Bronchial epithelial cell (primary cell): Measurements from ENCODE around the gene APOL3. TPM values are rescaled to one million over a fixed set of nuclear protein-coding genes. Genes with fewer than 3 reads are reported as not detected.

Source experiments
- DNase-seq: peaks from one replicate; pipeline ENCODE4 v3.0.0-alpha.2; 2010; ENCODE audit warnings: low read depth
- FAIRE-seq: peaks from 2 replicates; lab custom pipeline; 2011; peaks lifted over from hg19 to GRCh38; lab: Jason Lieb, UNC
- H3K27me3 ChIP-seq: 2 replicates; pipeline ENCODE4 v1.5.1; 2011; ENCODE audit warnings: low read length; ENCODE audit not compliant: control insufficient read depth, insufficient read depth
- H3K36me3 ChIP-seq: 2 replicates; pipeline ENCODE4 v1.5.1; 2011; ENCODE audit warnings: low read length; ENCODE audit not compliant: control insufficient read depth, insufficient read depth
- H3K4me3 ChIP-seq: 2 replicates; pipeline ENCODE4 v1.5.1; 2011; ENCODE audit warnings: mild to moderate bottlenecking, low read depth, low read length, control low read depth
- CTCF ChIP-seq: IDR thresholded peaks from 2 replicates; pipeline ENCODE4 v1.5.1; 2011; ENCODE audit warnings: mild to moderate bottlenecking, moderate library complexity, low read length, control low read depth, inconsistent platforms; ENCODE audit not compliant: insufficient read depth, severe bottlenecking
- total RNA-seq: library from RNA; depleted of rRNA; stranded (reverse); fragments of >200 nt; gene quantifications from 2 replicates; pipeline ENCODE4 v1.2.1, GENCODE V29; 2014

The APOL3 gene
- total RNA-seq, 1 donor from 2014 or later: not detected

GRCh38 chr22:36111316-36111715 lies 49.2 kb downstream of the APOL3 start:
- Histone ChIP-seq H3K27me3 (no peaks in the 10 kb centered on the region), H3K4me3 (no peak overlapping the region), H3K36me3 (no peaks in the 10 kb centered on the region)
- no peak for TF ChIP-seq CTCF
- no peak for DNase-seq
- no peak for FAIRE-seq

GRCh38 chr22:36110306-36110881 lies 50.2 kb downstream of the APOL3 start:
- Histone ChIP-seq H3K4me3 (no peak overlapping the region), H3K27me3 (no peaks in the 10 kb centered on the region), H3K36me3 (no peaks in the 10 kb centered on the region)
- DNase-seq (no peak), FAIRE-seq (no peak)
- no peak for TF ChIP-seq CTCF

GRCh38 chr22:36107436-36107835 lies 53.1 kb downstream of the APOL3 start:
- Histone ChIP-seq H3K27me3 (no peaks in the 10 kb centered on the region), H3K36me3 (no peaks in the 10 kb centered on the region), H3K4me3 (no peak overlapping the region)
- TF ChIP-seq CTCF: no peak
- DNase-seq (no peak), FAIRE-seq (no peak)

- DNase-seq (no peak), FAIRE-seq (peak; percentile 32)
- no peak for TF ChIP-seq CTCF
- Histone ChIP-seq H3K27me3 (no peaks in the 10 kb centered on the region), H3K4me3 (no peak overlapping the region), H3K36me3 (no peaks in the 10 kb centered on the region)
These were observed 53.6 kb downstream of the APOL3 start for GRCh38 chr22:36106910-36107309.

GRCh38 chr22:36104988-36105387 lies 55.6 kb downstream of the APOL3 start:
- DNase-seq: peak; percentile 27
- no peaks in the 10 kb centered on the region for H3K27me3 ChIP-seq
- FAIRE-seq: no peak

More at GRCh38 chr22:36104988-36105387, 55.6 kb downstream of the APOL3 start:
- Histone ChIP-seq H3K36me3 (no peaks in the 10 kb centered on the region), H3K4me3 (no peak overlapping the region)
- no peak for TF ChIP-seq CTCF
